Fibroblast of lung (primary cell): ENCODE measurements around the gene TRIM3.

Experiments used
- CTCF ChIP-seq, 2 donors: IDR thresholded peaks in 1 of 2; conservative IDR thresholded peaks in 1 of 2; 1 replicate in 1 of 2; 2 replicates in 1 of 2; pipeline ENCODE4 v1.5.1; 2011 to 2012; ENCODE audit warnings: low read length in 2 of 2, control low read depth in 1 of 2, inconsistent platforms in 1 of 2, low read depth in 1 of 2, mild to moderate bottlenecking in 1 of 2
- EZH2 ChIP-seq: IDR thresholded peaks from 2 replicates; pipeline ENCODE4 v1.5.1; 2012; ENCODE audit warnings: low read length, control low read depth, mild to moderate bottlenecking; ENCODE audit errors: missing control alignments

GRCh38 chr11:6406370-6406769 is 67.4 kb downstream of the TRIM3 start:
- no peak for TF ChIP-seq CTCF (conservative IDR thresholded peaks at IDR 0.05 in 1 of 2, IDR thresholded peaks at IDR 0.05 in 1 of 2; ENCODE audit: low read depth in 1 of 2, low read length in 2 of 2)
- no peak for TF ChIP-seq EZH2
